ENCODE measurements around the gene MRRF. TPM values are rescaled to one million over a fixed set of nuclear protein-coding genes. Genes with fewer than 3 reads are reported as not detected.

Gene MRRF
- total and polyA plus RNA-seq, 7 experiments from 2014 or later, result 18.6 to 35.8 (median 31.8) TPM

DNA sequence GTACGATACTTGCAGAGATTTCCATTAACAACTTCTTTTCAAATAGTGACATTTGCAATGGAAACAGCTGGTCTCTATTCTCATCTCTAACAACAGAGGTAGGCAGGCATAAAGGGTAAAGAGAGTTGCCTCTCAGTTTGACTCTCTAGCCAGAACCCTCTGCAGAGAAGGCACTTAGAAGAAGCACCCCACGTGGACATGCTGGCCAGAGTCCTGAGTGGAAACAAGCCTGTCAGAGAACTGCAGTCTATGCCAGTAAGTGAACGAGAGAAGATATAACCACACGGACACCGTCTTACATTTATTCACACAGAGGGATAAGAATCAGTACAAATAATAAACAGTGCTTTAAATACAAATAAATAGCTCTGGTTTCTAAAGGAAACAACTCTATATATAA is 25.0 kb upstream of the MRRF start:
- H3K27ac Mint-ChIP-seq, result no peak overlapping the region

DNA sequence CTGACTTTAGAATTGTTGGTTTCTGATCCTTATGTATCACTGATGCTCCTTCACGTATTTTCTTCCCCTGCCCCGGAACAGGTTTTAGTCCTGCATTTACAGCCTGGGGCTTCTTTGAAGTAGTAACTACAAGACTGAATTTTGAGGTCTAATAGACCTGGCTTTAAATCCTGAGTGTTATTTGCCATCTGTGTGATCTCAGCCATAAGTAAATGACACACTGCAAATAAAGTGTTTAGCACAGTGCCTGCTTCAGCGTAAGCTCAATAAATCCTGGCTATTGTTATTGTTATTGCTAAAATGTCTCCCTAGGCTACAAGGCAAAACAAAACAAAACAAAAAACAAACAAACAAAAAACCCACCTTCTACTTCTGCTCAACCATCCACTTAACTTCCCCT is 20.3 kb upstream of the MRRF start:
- no peaks in the 10 kb centered on the region for H3K4me1 ChIP-seq (ENCODE audit: control insufficient read depth in 2 of 2, insufficient read depth in 2 of 2, low read length in 2 of 2)
- Mint-ChIP-seq H3K27me3 (no peaks in the 10 kb centered on the region), H3K9me3 (no peaks in the 10 kb centered on the region), H3K27ac (peak overlapping the region in 1 of 9 donors; percentile 14), H3K4me1 (no peaks in the 10 kb centered on the region), H3K36me3 (peaks cover 16 to 48% (median 36%) of the 10 kb centered on the region in 5 donors), H3K4me3 (no peak overlapping the region)
- H3K27me3 ChIP-seq (ENCODE audit: control insufficient read depth in 2 of 2, insufficient read depth in 2 of 2, low read length in 2 of 2), result no peaks in the 10 kb centered on the region
- intact Hi-C loops (cut with micrococcal nuclease), result no loop called here
- ChIA-PET POLR2A (no interaction called here), CTCF (no interaction called here)
- H3K36me3 ChIP-seq (ENCODE audit: control insufficient read depth in 2 of 3, insufficient read depth in 3 of 3, low read length in 3 of 3), result peaks cover 21 to 73% (median 41%) of the 10 kb centered on the region in 3 experiments
- no peak overlapping the region for H3K27ac ChIP-seq (ENCODE audit: low read depth, low read length)
- no peak overlapping the region for H3K4me3 ChIP-seq (ENCODE audit: low read length)
- no peak for ATAC-seq
- no peaks in the 10 kb centered on the region for H3K9me3 ChIP-seq (ENCODE audit: control insufficient read depth in 2 of 3, low read length in 3 of 3)
- no peak for DNase-seq

More for the DNA sequence above, 25.0 kb upstream of the MRRF start:
- Histone ChIP-seq H3K9me3 (ENCODE audit: control insufficient read depth in 2 of 3, low read length in 3 of 3) (no peaks in the 10 kb centered on the region), H3K36me3 (ENCODE audit: control insufficient read depth in 2 of 3, insufficient read depth in 3 of 3, low read length in 3 of 3) (peaks cover 14 to 40% (median 21%) of the 10 kb centered on the region in 3 experiments), H3K4me3 (ENCODE audit: low read length) (no peak overlapping the region), H3K27me3 (ENCODE audit: control insufficient read depth in 2 of 2, insufficient read depth in 2 of 2, low read length in 2 of 2) (no peaks in the 10 kb centered on the region), H3K27ac (ENCODE audit: low read depth, low read length) (no peak overlapping the region), H3K4me1 (ENCODE audit: control insufficient read depth in 2 of 2, insufficient read depth in 2 of 2, low read length in 2 of 2) (no peaks in the 10 kb centered on the region)
- Mint-ChIP-seq H3K4me3 (no peak overlapping the region), H3K27me3 (no peaks in the 10 kb centered on the region), H3K4me1 (no peaks in the 10 kb centered on the region), H3K9me3 (no peaks in the 10 kb centered on the region), H3K36me3 (peaks cover 12 to 39% (median 24%) of the 10 kb centered on the region in 5 donors)
- ATAC-seq (no peak), DNase-seq (no peak)
- intact Hi-C loops (cut with micrococcal nuclease), result no loop called here
- ChIA-PET CTCF (no interaction called here), POLR2A (no interaction called here)

DNA sequence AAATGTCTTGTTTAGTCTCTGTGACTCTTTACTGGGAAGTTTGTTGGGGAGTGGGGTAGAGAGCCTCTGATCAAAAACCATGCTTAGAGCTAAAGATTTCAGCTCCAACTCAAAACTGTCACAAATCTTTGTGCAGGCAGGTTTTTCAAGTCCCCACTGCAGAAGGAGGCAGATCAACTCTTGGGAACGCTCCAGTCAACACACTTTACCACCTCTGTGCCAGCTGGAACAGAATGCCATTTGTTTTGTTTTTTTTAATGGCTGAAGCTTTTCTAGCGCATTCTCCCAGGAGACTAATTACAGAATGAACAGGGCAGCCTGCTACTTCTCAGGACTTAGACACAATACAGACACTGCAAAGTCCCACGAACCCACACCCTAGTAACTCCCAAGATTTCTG is 18.0 kb upstream of the MRRF start:
- peaks cover 21 to 68% (median 44%) of the 10 kb centered on the region in 3 experiments for H3K36me3 ChIP-seq (ENCODE audit: control insufficient read depth in 2 of 3, insufficient read depth in 3 of 3, low read length in 3 of 3)
- Mint-ChIP-seq H3K36me3 (peaks cover 13 to 51% (median 40%) of the 10 kb centered on the region in 5 donors), H3K27ac (no peak overlapping the region), H3K9me3 (no peaks in the 10 kb centered on the region), H3K4me1 (peaks cover 0 to 4% (median 0%) of the 10 kb centered on the region in 7 donors), H3K27me3 (no peaks in the 10 kb centered on the region), H3K4me3 (no peak overlapping the region)
- H3K4me3 ChIP-seq (ENCODE audit: low read length), result no peak overlapping the region
- H3K27me3 ChIP-seq (ENCODE audit: control insufficient read depth in 2 of 2, insufficient read depth in 2 of 2, low read length in 2 of 2), result no peaks in the 10 kb centered on the region
- DNase-seq (no peak), ATAC-seq (no peak)
- H3K9me3 ChIP-seq (ENCODE audit: control insufficient read depth in 2 of 3, low read length in 3 of 3), result no peaks in the 10 kb centered on the region
- no peaks in the 10 kb centered on the region for H3K4me1 ChIP-seq (ENCODE audit: control insufficient read depth in 2 of 2, insufficient read depth in 2 of 2, low read length in 2 of 2)
- ChIA-PET POLR2A (no interaction called here), CTCF (no interaction called here)
- H3K27ac ChIP-seq (ENCODE audit: low read depth, low read length), result no peak overlapping the region
- intact Hi-C loops (cut with micrococcal nuclease), result no loop called here

DNA sequence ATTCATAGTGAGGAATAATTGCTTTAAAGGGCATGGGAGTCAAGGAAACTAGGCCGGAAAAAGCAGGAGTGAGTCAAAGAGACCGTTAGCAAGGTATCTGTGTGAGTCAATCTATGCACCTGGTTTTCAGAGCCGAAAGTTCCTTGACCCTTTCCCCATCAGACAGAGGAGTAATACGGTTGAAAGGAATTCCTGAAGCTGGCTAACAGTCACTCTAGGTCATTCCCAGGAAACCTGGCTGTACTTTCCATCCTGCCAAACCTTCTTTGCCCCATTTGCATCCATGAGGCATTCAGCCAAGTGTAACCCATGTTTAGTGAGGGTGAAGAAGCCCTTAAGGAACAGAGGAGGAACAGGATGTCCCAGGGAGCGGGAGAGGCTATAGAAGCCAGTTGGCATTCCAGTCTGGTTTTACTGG is 16.2 kb upstream of the MRRF start:
- ATAC-seq (no peak), DNase-seq (no peak)
- Histone ChIP-seq H3K27me3 (ENCODE audit: control insufficient read depth in 2 of 2, insufficient read depth in 2 of 2, low read length in 2 of 2) (no peaks in the 10 kb centered on the region), H3K27ac (ENCODE audit: low read depth, low read length) (no peak overlapping the region), H3K9me3 (ENCODE audit: control insufficient read depth in 2 of 3, low read length in 3 of 3) (no peaks in the 10 kb centered on the region), H3K36me3 (ENCODE audit: control insufficient read depth in 2 of 3, insufficient read depth in 3 of 3, low read length in 3 of 3) (peaks cover 16 to 71% (median 40%) of the 10 kb centered on the region in 3 experiments), H3K4me3 (ENCODE audit: low read length) (no peak overlapping the region), H3K4me1 (ENCODE audit: control insufficient read depth in 2 of 2, insufficient read depth in 2 of 2, low read length in 2 of 2) (no peaks in the 10 kb centered on the region)
- H3K36me3 Mint-ChIP-seq, result peaks cover 5 to 54% (median 38%) of the 10 kb centered on the region in 5 donors
- H3K4me3 Mint-ChIP-seq, result no peak overlapping the region
- H3K4me1 Mint-ChIP-seq, result peaks cover 0 to 15% (median 5%) of the 10 kb centered on the region in 7 donors
- intact Hi-C loops (cut with micrococcal nuclease), result no loop called here
- CTCF ChIA-PET, result no interaction called here
- POLR2A ChIA-PET, result no interaction called here
- H3K27ac Mint-ChIP-seq, result no peak overlapping the region
- H3K9me3 Mint-ChIP-seq, result no peaks in the 10 kb centered on the region
- no peaks in the 10 kb centered on the region for H3K27me3 Mint-ChIP-seq

DNA sequence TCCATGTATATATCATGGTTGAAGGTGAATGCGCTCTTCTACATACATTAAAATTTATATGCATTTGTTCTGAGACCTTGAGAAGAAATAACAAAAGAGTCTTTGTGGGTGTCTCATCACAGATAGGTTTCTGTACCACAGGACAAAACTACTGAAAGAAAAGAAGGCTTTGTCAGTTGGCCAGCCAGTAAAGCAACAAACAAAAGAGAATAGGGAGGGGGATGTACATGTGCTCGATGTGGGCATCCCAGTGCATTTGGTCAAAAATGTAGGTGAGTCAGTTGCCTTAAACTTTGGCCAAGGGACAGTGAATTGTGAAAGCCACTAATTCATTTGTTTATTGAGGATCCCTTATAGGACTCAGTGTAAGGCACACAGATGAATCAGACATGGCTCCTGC is 13.3 kb upstream of the MRRF start:
- peaks cover 4 to 46% (median 22%) of the 10 kb centered on the region in 5 donors for H3K36me3 Mint-ChIP-seq
- H3K27me3 ChIP-seq (ENCODE audit: control insufficient read depth in 2 of 2, insufficient read depth in 2 of 2, low read length in 2 of 2), result no peaks in the 10 kb centered on the region
- H3K27ac Mint-ChIP-seq, result peak overlapping the region in 1 of 9 donors; percentile 36

DNA sequence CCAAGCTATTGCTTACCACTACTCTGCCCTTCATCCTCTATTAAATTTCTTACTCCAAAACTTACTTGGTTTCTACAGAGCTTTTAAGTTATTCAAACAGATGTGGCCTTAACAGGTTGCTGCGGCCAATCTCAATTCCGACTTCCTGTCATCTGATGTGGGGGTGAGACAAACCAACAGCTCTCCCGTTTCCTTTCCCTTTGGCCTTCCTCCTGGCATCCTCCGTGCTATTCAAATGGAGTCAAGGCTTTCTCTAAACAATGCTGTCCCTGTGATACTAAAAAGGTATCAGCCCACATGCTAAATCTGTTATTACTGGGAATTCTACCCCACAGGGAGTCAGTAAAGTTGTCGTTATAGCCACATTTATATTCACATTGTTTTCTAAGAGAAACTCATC is 11.9 kb upstream of the MRRF start:
- no peak overlapping the region for H3K4me3 ChIP-seq (ENCODE audit: low read length)
- H3K4me1 ChIP-seq (ENCODE audit: control insufficient read depth in 2 of 2, insufficient read depth in 2 of 2, low read length in 2 of 2), result no peaks in the 10 kb centered on the region
- no peak for ATAC-seq
- no peaks in the 10 kb centered on the region for H3K27me3 ChIP-seq (ENCODE audit: control insufficient read depth in 2 of 2, insufficient read depth in 2 of 2, low read length in 2 of 2)
- no peak for DNase-seq
- H3K36me3 ChIP-seq (ENCODE audit: control insufficient read depth in 2 of 3, insufficient read depth in 3 of 3, low read length in 3 of 3), result peaks cover 0 to 61% (median 21%) of the 10 kb centered on the region in 3 experiments
- Mint-ChIP-seq H3K4me1 (peaks cover 11 to 33% (median 24%) of the 10 kb centered on the region in 7 donors), H3K9me3 (no peaks in the 10 kb centered on the region), H3K36me3 (peaks cover 8 to 43% (median 24%) of the 10 kb centered on the region in 5 donors), H3K4me3 (no peak overlapping the region), H3K27me3 (no peaks in the 10 kb centered on the region), H3K27ac (no peak overlapping the region)
- CTCF ChIA-PET, result no interaction called here
- H3K9me3 ChIP-seq (ENCODE audit: control insufficient read depth in 2 of 3, low read length in 3 of 3), result no peaks in the 10 kb centered on the region
- POLR2A ChIA-PET, result no interaction called here
- no peak overlapping the region for H3K27ac ChIP-seq (ENCODE audit: low read depth, low read length)
- intact Hi-C loops (cut with micrococcal nuclease), result no loop called here

More for the DNA sequence above, 13.3 kb upstream of the MRRF start:
- no peaks in the 10 kb centered on the region for H3K9me3 ChIP-seq (ENCODE audit: control insufficient read depth in 2 of 3, low read length in 3 of 3)
- ATAC-seq, result no peak
- no peak overlapping the region for H3K27ac ChIP-seq (ENCODE audit: low read depth, low read length)
- H3K4me1 ChIP-seq (ENCODE audit: control insufficient read depth in 2 of 2, insufficient read depth in 2 of 2, low read length in 2 of 2), result no peaks in the 10 kb centered on the region
- CTCF ChIA-PET, result no interaction called here
- Mint-ChIP-seq H3K9me3 (no peaks in the 10 kb centered on the region), H3K4me1 (peaks cover 11 to 29% (median 19%) of the 10 kb centered on the region in 7 donors), H3K27me3 (no peaks in the 10 kb centered on the region), H3K4me3 (no peak overlapping the region)
- intact Hi-C loops (cut with micrococcal nuclease), result no loop called here
- no peak for DNase-seq
- POLR2A ChIA-PET, result no interaction called here
- peaks cover 5 to 61% (median 33%) of the 10 kb centered on the region in 3 experiments for H3K36me3 ChIP-seq (ENCODE audit: control insufficient read depth in 2 of 3, insufficient read depth in 3 of 3, low read length in 3 of 3)
- H3K4me3 ChIP-seq (ENCODE audit: low read length), result no peak overlapping the region

DNA sequence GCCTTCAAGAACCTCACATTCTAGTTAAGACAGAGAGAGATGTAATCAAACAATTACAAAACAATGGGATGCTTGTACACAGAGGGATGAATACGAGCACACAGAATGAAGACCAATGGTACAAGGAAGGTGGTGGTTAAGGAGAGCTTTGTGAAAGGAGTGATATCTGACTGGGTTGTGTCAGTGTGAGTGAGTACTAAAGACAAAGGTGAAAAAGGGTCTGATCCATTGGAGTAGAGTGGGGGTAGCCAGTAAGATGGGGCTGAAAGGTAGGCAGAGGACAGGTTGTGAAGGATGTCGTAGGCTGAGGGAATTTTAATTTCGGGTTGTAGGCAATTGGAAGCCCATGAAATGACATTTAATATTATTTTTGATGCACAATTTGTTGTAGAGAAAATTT is 9.9 kb upstream of the MRRF start:
- H3K27me3 ChIP-seq (ENCODE audit: control insufficient read depth in 2 of 2, insufficient read depth in 2 of 2, low read length in 2 of 2), result no peaks in the 10 kb centered on the region
- intact Hi-C loops (cut with micrococcal nuclease), result no loop called here
- ATAC-seq (no peak), DNase-seq (no peak)
- peaks cover 0 to 69% (median 21%) of the 10 kb centered on the region in 3 experiments for H3K36me3 ChIP-seq (ENCODE audit: control insufficient read depth in 2 of 3, insufficient read depth in 3 of 3, low read length in 3 of 3)
- ChIA-PET CTCF (no interaction called here), POLR2A (no interaction called here)
- Mint-ChIP-seq H3K27me3 (no peaks in the 10 kb centered on the region), H3K27ac (no peak overlapping the region), H3K4me1 (peaks cover 11 to 43% (median 30%) of the 10 kb centered on the region in 7 donors), H3K36me3 (peaks cover 9 to 48% (median 28%) of the 10 kb centered on the region in 5 donors), H3K4me3 (no peak overlapping the region), H3K9me3 (no peaks in the 10 kb centered on the region)
- no peak overlapping the region for H3K27ac ChIP-seq (ENCODE audit: low read depth, low read length)
- no peaks in the 10 kb centered on the region for H3K4me1 ChIP-seq (ENCODE audit: control insufficient read depth in 2 of 2, insufficient read depth in 2 of 2, low read length in 2 of 2)
- H3K9me3 ChIP-seq (ENCODE audit: control insufficient read depth in 2 of 3, low read length in 3 of 3), result no peaks in the 10 kb centered on the region
- no peak overlapping the region for H3K4me3 ChIP-seq (ENCODE audit: low read length)
